GM04503 (cell line): ENCODE data around the gene IFFO2.
"Not testable (repeated sequence)": the region's sequence is repeated elsewhere in the genome, so short reads cannot be mapped to it uniquely, and the experiment has no call there.

ENCODE experiments used
- DNase-seq: peaks from one replicate; pipeline ENCODE4 v3.0.0-alpha.2; 2012; ENCODE audit warnings: low read depth

IFFO2 gene

GRCh38 chr1:18874600-18874999 lies 81.9 kb downstream of the IFFO2 start:
- DNase-seq, result no peak

GRCh38 chr1:18874036-18874435 lies 82.4 kb downstream of the IFFO2 start:
- DNase-seq, result no peak

GRCh38 chr1:18872071-18872611 lies 84.3 kb downstream of the IFFO2 start:
- no peak for DNase-seq

GRCh38 chr1:18871401-18872070 lies 84.9 kb downstream of the IFFO2 start:
- no peak for DNase-seq

GRCh38 chr1:18870957-18871356 lies 85.5 kb downstream of the IFFO2 start:
- no peak for DNase-seq

GRCh38 chr1:18870595-18870865 lies 85.9 kb downstream of the IFFO2 start:
- DNase-seq, result not testable (repeated sequence)

GRCh38 chr1:18869847-18870594 lies 86.5 kb downstream of the IFFO2 start:
- DNase-seq, result no peak

GRCh38 chr1:18868801-18869424 lies 87.6 kb downstream of the IFFO2 start:
- no peak for DNase-seq

GRCh38 chr1:18868354-18868753 lies 88.1 kb downstream of the IFFO2 start:
- DNase-seq, result no peak

- DNase-seq, result no peak
Measured at GRCh38 chr1:18866846-18867245, 89.6 kb downstream of the IFFO2 start.

- DNase-seq, result no peak
Measured at GRCh38 chr1:18866314-18866713, 90.2 kb downstream of the IFFO2 start.

- DNase-seq, result no peak
Measured at GRCh38 chr1:18865176-18865575, 91.3 kb downstream of the IFFO2 start.

- DNase-seq, result no peak
Measured at GRCh38 chr1:18861590-18861989, 94.9 kb downstream of the IFFO2 start.

- DNase-seq, result no peak
Measured at GRCh38 chr1:18861082-18861481, 95.4 kb downstream of the IFFO2 start.

GRCh38 chr1:18859560-18859959 lies 96.9 kb downstream of the IFFO2 start, which contains the start of gene TAS1R2:
Gene TAS1R2, minus strand, starts transcription at chr1:18859660. Its CDS starts 0 bp downstream, at chr1:18859660.
- no peak for DNase-seq

GRCh38 chr1:18858070-18858688 lies 98.3 kb downstream of the IFFO2 start:
- no peak for DNase-seq

GRCh38 chr1:18856435-18856834 lies 100.0 kb downstream of the IFFO2 start:
- DNase-seq, result no peak

- no peak for DNase-seq
Measured at GRCh38 chr1:18855573-18855972, 100.9 kb downstream of the IFFO2 start.

- no peak for DNase-seq
Measured at GRCh38 chr1:18854331-18855025, 102.0 kb downstream of the IFFO2 start.
